Stimulated activated CD4-positive, alpha-beta T cell treated with anti-CD3 and anti-CD28 coated beads, Interleukin-15, amount 100 ng/mL, for 24 hours (primary cell): ENCODE results near the gene TDRD7.
A peak's percentile ranks its signal among the peaks of the same experiment; 100 is the strongest.

Experiments used
- DNase-seq: peaks from one replicate; pipeline ENCODE4 v3.0.0-alpha.2; 2020

The TDRD7 gene

GRCh38 chr9:97411789-97412625, at the start of gene TDRD7:
Gene TDRD7 (plus strand): TSS chr9:97412096. CDS start chr9:97428466, 16,370 bp downstream.
- DNase-seq = peak; percentile 91

GRCh38 chr9:97362777-97363545, 48.9 kb upstream of the TDRD7 start:
- no peak for DNase-seq

- no peak for DNase-seq
These were observed 48.1 kb upstream of the TDRD7 start for GRCh38 chr9:97363661-97364299.

- DNase-seq = no peak
These were observed 47.0 kb upstream of the TDRD7 start for GRCh38 chr9:97364769-97365490.

GRCh38 chr9:97365634-97366033, 46.3 kb upstream of the TDRD7 start:
- DNase-seq = no peak

- DNase-seq = no peak
These were observed 45.4 kb upstream of the TDRD7 start for GRCh38 chr9:97366476-97366875.

GRCh38 chr9:97366889-97367288, 45.0 kb upstream of the TDRD7 start:
- DNase-seq = no peak

- no peak for DNase-seq
These were observed 44.2 kb upstream of the TDRD7 start for GRCh38 chr9:97367729-97368128.

GRCh38 chr9:97368964-97369363, 42.9 kb upstream of the TDRD7 start:
- no peak for DNase-seq

GRCh38 chr9:97372580-97372979, 39.3 kb upstream of the TDRD7 start:
- no peak for DNase-seq

- no peak for DNase-seq
These were observed 38.6 kb upstream of the TDRD7 start for GRCh38 chr9:97373331-97373730.

GRCh38 chr9:97374811-97375210, 37.1 kb upstream of the TDRD7 start:
- no peak for DNase-seq

- DNase-seq = no peak
These were observed 35.0 kb upstream of the TDRD7 start for GRCh38 chr9:97376902-97377301.

GRCh38 chr9:97382099-97382718, 29.7 kb upstream of the TDRD7 start:
- DNase-seq = no peak

GRCh38 chr9:97384406-97385262, 27.3 kb upstream of the TDRD7 start:
- DNase-seq = no peak

GRCh38 chr9:97385626-97386264, 26.2 kb upstream of the TDRD7 start:
- DNase-seq = no peak

- DNase-seq = no peak
These were observed 25.6 kb upstream of the TDRD7 start for GRCh38 chr9:97386265-97386633.

GRCh38 chr9:97386733-97387503, 25.0 kb upstream of the TDRD7 start:
- DNase-seq = peak; percentile 84

GRCh38 chr9:97387504-97387886, 24.4 kb upstream of the TDRD7 start:
- no peak for DNase-seq
